BLaER1 (cell line): Measurements from ENCODE around the gene MRPL20.
"Not testable (repeated sequence)": the region's sequence is repeated elsewhere in the genome, so short reads cannot be mapped to it uniquely, and the experiment has no call there.

Source experiments
- H3K27ac ChIP-seq: shearing (Covaris generic); formaldehyde crosslinking; 2 replicates; pipeline ENCODE4 v1.8.1; 2022
- H3K27me3 ChIP-seq: shearing (Covaris generic); formaldehyde crosslinking; 2 replicates; pipeline ENCODE4 v1.8.1; 2022
- H3K36me3 ChIP-seq: shearing (Covaris generic); formaldehyde crosslinking; 2 replicates; pipeline ENCODE4 v1.8.1; 2022
- H3K4me1 ChIP-seq: shearing (Covaris generic); formaldehyde crosslinking; 2 replicates; pipeline ENCODE4 v1.8.1; 2022
- H3K4me2 ChIP-seq: shearing (Covaris generic); formaldehyde crosslinking; 2 replicates; pipeline ENCODE4 v1.8.1; 2022
- H3K4me3 ChIP-seq: shearing (Covaris generic); formaldehyde crosslinking; 2 replicates; pipeline ENCODE4 v1.8.1; 2022
- H3K9ac ChIP-seq: shearing (Covaris generic); formaldehyde crosslinking; 2 replicates; pipeline ENCODE4 v1.8.1; 2022
- H3K9me3 ChIP-seq: shearing (Covaris generic); formaldehyde crosslinking; 2 replicates; pipeline ENCODE4 v1.8.1; 2022
- H4K20me1 ChIP-seq: shearing (Covaris generic); formaldehyde crosslinking; 2 replicates; pipeline ENCODE4 v1.8.1; 2022
- Cebpa-rat ChIP-seq: shearing (Covaris generic); IDR thresholded peaks from 2 replicates; pipeline ENCODE4 v1.8.1; 2022

The MRPL20 gene

DNA sequence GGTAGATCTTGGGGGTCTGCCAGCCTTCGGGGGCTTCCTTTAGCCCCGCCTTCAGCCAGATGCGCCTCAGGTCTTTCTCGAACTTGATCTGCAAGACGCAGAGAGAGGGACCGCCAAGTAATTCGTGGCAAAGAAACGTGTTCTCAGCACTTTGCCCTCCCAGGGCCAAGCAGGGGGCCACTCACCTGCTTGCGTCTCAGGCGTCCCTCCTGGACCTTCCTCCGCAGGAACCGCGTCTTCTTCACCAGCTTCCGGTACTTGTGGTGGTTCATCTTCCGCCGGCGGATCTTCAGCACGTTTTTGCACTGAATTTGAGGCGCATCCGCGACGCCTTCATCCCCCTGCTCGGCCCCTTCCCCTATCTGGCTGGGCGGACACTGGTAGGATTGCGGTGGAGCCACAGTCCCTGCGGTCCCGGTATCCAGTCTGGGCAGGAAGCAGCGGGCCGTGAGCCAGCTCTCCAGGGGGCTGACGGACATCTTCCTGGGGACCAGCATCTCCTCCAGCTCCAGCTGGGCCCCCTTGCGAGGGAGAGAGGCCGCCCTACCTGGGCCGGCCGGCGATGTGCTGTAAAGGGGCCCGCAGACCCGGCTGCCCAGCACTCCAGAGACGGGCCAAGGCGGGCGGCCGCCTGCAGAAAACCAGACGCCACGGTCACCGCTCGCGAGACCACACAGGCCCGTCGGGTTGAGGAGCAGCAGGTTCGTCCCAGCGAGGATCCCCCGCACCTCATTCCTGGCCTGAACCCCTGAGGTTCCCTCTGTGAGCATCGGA lies 33.1 kb downstream of the MRPL20 start:
- H4K20me1 ChIP-seq: peaks cover 44% of the 10 kb centered on the region

DNA sequence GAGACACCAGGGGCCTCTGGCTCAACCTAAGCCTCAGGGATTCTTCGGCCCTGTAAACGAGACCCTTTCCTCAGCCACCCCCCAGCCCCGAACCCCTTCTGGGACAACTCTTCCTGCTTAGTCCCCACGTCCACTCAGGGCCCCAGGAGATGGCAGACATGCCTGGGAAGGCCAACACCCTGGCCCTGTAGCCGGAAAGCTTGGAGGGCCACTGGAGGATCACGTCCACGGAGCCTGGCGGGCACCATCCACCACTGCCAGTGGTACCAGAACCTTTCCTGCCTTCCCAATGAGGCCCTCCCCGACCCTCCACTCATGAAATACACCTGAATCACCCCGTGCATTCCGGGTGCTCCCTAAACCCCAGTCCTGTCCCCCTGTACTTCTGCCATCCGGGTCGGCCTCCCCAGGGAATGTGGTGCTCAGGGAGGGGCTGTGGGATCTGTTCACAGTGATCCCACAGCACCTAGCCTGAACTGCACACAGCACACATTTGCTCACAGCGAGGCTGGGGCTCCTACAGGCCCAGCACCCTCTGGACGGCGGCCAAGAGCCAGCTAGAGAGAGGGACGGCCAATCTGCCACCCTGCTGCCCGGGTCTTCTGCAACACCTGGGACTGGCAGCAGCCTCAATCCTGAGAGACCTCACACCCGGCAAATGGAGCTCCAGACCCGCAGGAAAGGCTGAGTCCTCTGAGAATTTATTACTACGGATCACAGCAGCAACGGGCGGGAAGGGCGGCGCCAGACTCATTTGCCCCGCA lies 33.9 kb downstream of the MRPL20 start:
- H4K20me1 ChIP-seq: peaks cover 44% of the 10 kb centered on the region
- H3K9ac ChIP-seq: peak overlapping the region; percentile 98
- H3K9me3 ChIP-seq: no peaks in the 10 kb centered on the region
- H3K4me3 ChIP-seq: peak overlapping the region; percentile 100
- H3K36me3 ChIP-seq: peaks cover 30% of the 10 kb centered on the region
- H3K27ac ChIP-seq: 0 out of 2 replicates have a peak overlapping the region, but pooled peaks have one; percentile 99
- peak overlapping the region; percentile 100 for H3K4me2 ChIP-seq
- TF ChIP-seq Cebpa-rat: no peak
- H3K4me1 ChIP-seq: peaks cover 62% of the 10 kb centered on the region
- no peaks in the 10 kb centered on the region for H3K27me3 ChIP-seq

More for the DNA sequence above, 33.1 kb downstream of the MRPL20 start:
- Histone ChIP-seq H3K27me3 (no peaks in the 10 kb centered on the region), H3K9me3 (no peaks in the 10 kb centered on the region), H3K9ac (peak overlapping the region; percentile 98), H3K4me1 (peaks cover 62% of the 10 kb centered on the region), H3K4me2 (peak overlapping the region; percentile 100), H3K4me3 (peak overlapping the region; percentile 100), H3K27ac (peak overlapping the region; percentile 99), H3K36me3 (peaks cover 31% of the 10 kb centered on the region)
- TF ChIP-seq Cebpa-rat: no peak

DNA sequence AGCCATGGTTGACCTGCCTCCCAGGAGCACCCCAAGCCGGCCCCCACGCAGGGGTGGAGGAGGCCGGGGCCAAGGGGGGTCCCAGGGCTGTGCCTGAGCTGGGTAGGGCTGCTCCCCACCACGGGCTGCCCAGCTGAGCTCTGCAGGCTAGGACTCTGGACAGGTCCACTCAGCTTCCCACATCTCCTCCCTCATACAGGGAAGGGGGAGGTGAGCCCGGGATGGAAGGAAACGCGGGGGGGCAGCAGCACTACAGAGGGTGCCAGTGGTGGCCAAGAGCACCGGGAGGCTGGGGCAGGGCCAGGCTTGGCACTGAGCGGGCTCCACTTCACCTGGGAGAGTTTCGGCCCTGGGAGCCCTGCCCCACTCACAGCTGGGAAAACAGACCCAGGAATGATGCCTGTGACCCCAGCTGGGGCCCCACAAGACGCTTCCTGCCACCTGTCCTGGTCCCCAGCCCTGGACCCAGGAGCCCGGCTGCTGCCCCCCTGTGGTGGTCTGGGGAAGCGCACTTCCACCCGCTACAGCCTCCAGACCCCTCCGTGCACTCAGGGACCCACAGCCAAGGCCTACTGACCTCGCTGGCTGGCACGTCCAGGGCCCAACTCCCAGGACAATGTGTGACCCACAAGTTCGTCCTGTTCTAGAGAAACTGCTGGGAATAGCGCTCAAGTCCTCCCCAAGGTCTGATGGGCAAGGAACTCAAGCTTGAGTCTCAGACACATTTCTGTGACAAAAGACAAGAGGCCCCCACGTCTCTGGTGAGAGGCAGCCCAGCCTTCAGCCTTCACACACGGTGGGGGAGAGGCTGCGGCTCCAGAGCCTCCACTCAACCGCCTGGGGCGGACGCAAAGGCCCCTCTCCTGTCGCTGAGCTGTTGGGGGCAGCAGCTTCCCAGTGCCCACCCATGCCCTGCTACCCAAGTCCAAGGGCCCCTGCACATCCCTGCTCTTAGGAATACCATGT lies 35.1 kb downstream of the MRPL20 start:
- Histone ChIP-seq H4K20me1 (peaks cover 44% of the 10 kb centered on the region), H3K36me3 (peaks cover 30% of the 10 kb centered on the region), H3K27ac (peak overlapping the region; percentile 75), H3K4me2 (peak overlapping the region; percentile 100), H3K4me3 (peak overlapping the region; percentile 58), H3K27me3 (no peaks in the 10 kb centered on the region), H3K4me1 (peaks cover 62% of the 10 kb centered on the region), H3K9ac (peak overlapping the region; percentile 54), H3K9me3 (peaks cover 4% of the 10 kb centered on the region; the same call in 1 of the 2 replicates)
- TF ChIP-seq Cebpa-rat: no peak

DNA sequence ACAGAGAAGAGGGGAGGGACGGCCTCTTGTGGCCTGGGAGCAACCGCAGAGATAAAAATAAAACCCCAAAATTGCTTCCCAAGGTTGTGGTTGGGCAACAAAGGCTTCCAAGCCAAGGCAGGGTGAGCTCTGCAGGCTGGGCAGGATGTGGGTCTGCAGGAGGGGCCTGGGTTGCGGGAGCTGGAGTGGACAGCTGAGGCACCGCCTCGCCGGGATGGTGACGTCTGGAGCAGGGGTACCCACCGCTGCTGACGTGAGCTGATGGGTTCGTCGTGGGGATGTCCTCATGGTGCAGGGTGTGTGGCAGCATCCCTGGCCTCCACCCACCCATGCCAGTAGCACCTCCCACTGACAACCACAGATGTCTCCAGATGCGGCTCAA lies 35.7 kb downstream of the MRPL20 start:
- H3K4me2 ChIP-seq: peak overlapping the region; percentile 100
- peaks cover 44% of the 10 kb centered on the region for H4K20me1 ChIP-seq
- peaks cover 25% of the 10 kb centered on the region for H3K36me3 ChIP-seq
- TF ChIP-seq Cebpa-rat: peak; percentile 58; the same call in 1 of the 2 replicates
- H3K9me3 ChIP-seq: peaks cover 10% of the 10 kb centered on the region
- H3K27ac ChIP-seq: peak overlapping the region; percentile 75
- peak overlapping the region; percentile 58 for H3K4me3 ChIP-seq
- H3K9ac ChIP-seq: peak overlapping the region; percentile 54; the same call in 1 of the 2 replicates
- no peaks in the 10 kb centered on the region for H3K27me3 ChIP-seq
- peaks cover 62% of the 10 kb centered on the region for H3K4me1 ChIP-seq

DNA sequence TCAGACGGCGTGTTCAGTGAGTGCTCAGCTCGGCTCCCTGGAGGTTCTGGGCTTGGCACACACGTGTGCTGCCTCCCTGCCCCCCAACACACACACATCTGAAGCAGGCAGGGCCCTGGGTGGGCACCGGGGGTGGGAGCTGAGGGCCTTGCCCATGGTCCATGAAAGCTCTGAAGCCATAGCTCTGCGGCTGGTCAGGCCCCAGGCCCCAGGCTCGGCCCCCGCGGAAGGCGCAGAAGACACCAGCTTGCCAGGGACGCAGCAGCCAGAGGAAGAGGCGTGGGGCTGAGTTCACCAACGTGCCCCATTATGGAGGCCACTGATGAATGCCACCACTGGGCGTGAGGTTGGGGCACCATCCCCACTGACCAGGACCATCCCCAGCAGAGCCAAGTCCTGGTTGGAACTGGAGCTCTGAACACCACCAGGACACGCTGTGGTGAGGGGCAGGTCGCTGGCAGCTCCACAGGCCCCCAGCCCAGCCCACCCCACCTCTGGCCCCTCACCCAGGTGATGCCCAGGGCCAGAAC lies 36.3 kb downstream of the MRPL20 start:
- H3K9me3 ChIP-seq: peaks cover 16% of the 10 kb centered on the region
- H3K27me3 ChIP-seq: no peaks in the 10 kb centered on the region
- H3K4me2 ChIP-seq: peak overlapping the region; percentile 100
- H3K4me1 ChIP-seq: peaks cover 57% of the 10 kb centered on the region
- peak overlapping the region; percentile 75 for H3K27ac ChIP-seq
- H3K9ac ChIP-seq: peak overlapping the region; percentile 54; the same call in 1 of the 2 replicates
- H3K36me3 ChIP-seq: peaks cover 21% of the 10 kb centered on the region
- peak overlapping the region; percentile 58 for H3K4me3 ChIP-seq
- TF ChIP-seq Cebpa-rat: no peak
- H4K20me1 ChIP-seq: peaks cover 44% of the 10 kb centered on the region

DNA sequence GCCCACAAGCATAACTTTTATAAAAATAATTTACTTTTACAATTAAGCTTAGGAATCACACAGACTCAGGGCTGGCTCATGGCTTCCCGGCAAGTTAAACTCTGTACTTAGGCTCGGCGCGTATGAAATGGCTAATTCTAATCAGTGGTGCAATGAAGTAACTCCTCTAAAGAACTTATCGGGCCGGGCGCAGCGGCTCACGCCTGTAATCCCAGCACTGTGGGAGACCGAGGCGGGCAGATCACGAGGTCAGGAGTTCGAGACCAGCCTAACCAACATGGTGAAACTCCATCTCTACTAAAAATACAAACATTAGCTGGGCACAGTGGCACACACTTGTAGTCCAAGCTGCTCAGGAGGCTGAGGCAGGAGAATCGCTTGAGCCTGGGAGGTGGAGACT lies 37.0 kb downstream of the MRPL20 start:
- not testable (repeated sequence) for H3K9ac ChIP-seq, H3K27me3 ChIP-seq, H3K4me3 ChIP-seq
- peak overlapping the region; percentile 75; the same call in 1 of the 2 replicates for H3K27ac ChIP-seq
- H4K20me1 ChIP-seq: peaks cover 44% of the 10 kb centered on the region
- H3K4me1 ChIP-seq: peaks cover 55% of the 10 kb centered on the region
- peaks cover 21% of the 10 kb centered on the region for H3K36me3 ChIP-seq
- H3K4me2 ChIP-seq: peak overlapping the region; percentile 100
- H3K9me3 ChIP-seq: peaks cover 19% of the 10 kb centered on the region

DNA sequence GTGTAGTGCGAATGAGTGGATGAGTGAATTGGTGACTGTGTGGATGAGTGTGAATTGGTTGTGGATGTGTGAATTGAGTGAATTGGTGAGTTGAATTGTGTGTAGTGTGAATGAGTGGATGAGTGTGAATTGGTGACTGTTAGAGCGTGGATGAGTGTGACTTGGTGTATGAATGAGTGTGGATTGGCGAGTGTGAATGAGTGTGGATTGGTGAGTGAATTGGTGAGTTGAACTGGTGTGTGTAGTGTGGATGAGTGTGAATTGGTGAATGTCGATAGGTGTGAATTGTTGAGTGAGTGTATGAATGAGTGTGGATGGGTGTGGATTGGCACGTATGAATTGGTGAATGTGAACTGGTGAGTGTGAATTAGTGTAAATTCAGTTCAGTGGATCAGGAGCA lies 39.8 kb downstream of the MRPL20 start:
- Histone ChIP-seq H3K4me1 (peaks cover 33% of the 10 kb centered on the region), H3K27ac (no peak overlapping the region), H4K20me1 (peaks cover 19% of the 10 kb centered on the region), H3K27me3 (no peaks in the 10 kb centered on the region), H3K36me3 (peaks cover 2% of the 10 kb centered on the region; the same call in 1 of the 2 replicates), H3K4me2 (no peak overlapping the region), H3K9ac (no peak overlapping the region), H3K4me3 (no peak overlapping the region), H3K9me3 (peaks cover 19% of the 10 kb centered on the region)
- no peak for TF ChIP-seq Cebpa-rat

DNA sequence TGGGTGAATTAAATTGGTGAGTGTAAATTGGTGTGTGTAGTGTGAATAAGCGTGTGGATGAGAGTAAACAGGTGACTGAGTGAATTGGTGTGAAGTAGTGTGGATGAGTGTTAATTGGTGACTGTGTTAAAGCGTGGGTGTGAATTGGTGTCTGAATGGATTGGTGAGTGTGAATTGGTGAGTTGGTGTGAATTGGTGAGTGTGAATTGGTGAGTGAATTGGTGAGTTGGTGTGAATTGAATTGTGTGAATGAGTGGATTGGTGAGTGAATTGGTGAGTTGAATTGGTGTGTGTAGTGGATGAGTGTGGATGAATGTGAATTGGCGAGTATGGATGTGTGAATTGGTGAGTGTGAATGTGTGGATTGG lies 40.4 kb downstream of the MRPL20 start:
- Histone ChIP-seq H3K4me3 (no peak overlapping the region), H3K9ac (no peak overlapping the region), H3K27me3 (no peaks in the 10 kb centered on the region), H3K36me3 (no peaks in the 10 kb centered on the region), H3K9me3 (peaks cover 19% of the 10 kb centered on the region), H3K4me2 (no peak overlapping the region), H4K20me1 (peaks cover 13% of the 10 kb centered on the region), H3K4me1 (peaks cover 26% of the 10 kb centered on the region), H3K27ac (no peak overlapping the region)
- no peak for TF ChIP-seq Cebpa-rat
